SH-SY5Y (cell line): ENCODE results near the gene NMRK1.

Experiments used
- GATA2 ChIP-seq: IDR thresholded peaks from 2 replicates; pipeline ENCODE4 v1.6.1; 2011; ENCODE audit warnings: mild to moderate bottlenecking, low read depth, low read length
- GATA3 ChIP-seq: IDR thresholded peaks from 2 replicates; pipeline ENCODE4 v1.6.1; 2011; ENCODE audit warnings: low read depth, mild to moderate bottlenecking, low read length, moderate library complexity

Gene NMRK1

GRCh38 chr9:75086541-75087288 lies 1.2 kb downstream of the NMRK1 start:
- TF ChIP-seq GATA2 (no peak), GATA3 (no peak)

DNA sequence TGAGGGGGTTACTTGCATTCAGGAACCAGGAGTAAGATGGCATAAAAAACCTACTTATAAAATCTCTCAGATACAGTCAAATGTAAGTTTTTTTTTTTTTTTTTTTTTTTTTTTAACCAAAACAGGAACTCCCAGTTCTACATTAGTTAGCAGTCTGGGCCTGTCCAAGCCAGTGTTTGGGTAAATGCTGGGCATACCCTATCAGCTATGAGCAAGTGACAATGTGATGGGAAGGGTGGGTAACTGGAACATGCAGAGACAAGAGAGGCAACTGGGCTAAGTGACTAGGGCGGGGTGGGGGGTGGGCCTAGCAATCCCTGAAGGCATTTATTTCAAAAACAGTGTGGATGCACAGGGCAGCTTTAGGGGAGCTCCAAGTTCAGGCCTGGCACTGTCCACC lies 2.3 kb downstream of the NMRK1 start:
- TF ChIP-seq GATA2 (no peak), GATA3 (no peak)

DNA sequence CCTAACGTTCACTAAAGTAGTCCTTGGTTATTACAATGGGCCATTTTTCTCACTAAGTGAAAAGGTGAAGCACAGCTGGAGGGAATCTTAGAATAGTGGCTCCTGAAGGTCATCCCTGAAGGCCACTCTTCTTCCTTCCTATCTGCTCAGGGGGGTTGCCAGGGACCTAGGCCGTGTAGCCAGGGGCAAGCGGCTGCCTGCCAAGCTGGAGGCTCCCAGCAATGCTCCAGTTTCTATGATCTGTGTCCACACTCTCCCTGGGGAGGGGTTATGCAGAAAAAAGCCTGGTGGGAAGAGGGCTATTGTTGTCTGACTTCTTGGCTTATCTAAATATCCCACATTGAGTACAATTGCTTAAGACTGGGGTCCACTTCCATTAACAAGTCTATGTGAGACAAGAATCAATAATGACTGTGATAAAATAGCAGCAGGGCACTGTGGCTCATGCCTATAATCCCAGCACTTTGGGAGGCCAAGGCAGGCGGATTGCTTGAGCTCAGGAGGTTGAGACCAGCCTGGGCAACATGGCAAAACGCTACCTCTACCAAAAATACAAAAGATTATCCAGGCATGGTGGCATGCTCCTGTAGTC lies 3.8 kb downstream of the NMRK1 start:
- TF ChIP-seq GATA2 (no peak), GATA3 (no peak)

DNA sequence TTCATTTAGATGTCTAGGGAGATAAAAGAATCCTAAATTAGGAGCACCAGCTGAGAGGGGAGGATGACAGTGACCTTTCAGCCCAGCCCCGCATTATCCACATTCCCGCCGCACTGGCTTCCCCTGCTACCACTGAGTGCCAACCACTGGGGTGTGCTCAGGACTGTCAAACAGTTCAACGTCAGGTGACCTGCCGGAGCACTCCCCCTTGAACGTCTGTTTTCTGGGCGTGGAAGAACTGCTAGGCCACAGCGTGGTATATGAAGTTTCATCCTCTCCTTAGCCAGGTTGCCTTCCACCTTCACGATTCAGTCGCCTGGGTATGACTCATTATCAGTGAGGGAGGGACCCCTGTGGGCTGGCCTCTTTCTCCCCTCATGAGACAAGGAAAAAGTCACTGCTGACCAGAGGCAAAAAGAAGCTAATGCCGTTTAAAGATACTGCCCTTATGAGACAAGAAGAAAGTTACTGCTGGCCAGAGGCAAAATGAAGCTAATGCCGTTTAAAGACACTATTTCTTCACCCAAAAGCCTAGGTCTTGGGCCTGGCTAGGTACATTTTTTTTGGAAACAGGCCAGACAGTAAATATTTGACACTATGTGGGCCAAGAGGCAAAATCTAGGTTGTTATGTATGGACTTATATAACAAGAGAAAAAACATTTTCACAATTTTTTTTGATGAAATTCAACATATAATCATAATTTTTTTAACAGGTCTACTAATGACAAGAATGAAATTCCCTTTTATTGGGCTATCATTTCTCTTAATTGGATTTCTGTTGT lies 4.6 kb downstream of the NMRK1 start:
- TF ChIP-seq GATA2 (no peak), GATA3 (no peak)

DNA sequence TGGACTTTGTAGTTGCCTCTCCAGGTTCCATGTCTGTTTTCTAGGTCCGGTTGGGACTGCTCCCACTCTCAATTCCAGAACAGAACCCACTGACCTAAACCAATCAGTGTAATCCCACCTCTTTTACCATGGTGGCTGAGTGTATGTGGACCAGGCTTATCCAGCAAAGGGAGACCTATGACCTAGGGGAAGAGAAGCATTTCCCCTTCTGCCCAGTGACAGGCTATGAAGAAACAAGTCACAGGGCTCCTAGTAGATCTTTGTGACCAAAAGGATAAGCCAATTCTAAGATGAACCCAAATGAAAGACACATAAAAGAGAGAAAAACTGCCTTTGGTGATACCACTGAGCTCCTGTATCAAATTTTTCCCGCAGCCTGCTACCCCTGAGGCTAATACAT lies 6.3 kb downstream of the NMRK1 start:
- no peak for TF ChIP-seq GATA2
- no peak for TF ChIP-seq GATA3

DNA sequence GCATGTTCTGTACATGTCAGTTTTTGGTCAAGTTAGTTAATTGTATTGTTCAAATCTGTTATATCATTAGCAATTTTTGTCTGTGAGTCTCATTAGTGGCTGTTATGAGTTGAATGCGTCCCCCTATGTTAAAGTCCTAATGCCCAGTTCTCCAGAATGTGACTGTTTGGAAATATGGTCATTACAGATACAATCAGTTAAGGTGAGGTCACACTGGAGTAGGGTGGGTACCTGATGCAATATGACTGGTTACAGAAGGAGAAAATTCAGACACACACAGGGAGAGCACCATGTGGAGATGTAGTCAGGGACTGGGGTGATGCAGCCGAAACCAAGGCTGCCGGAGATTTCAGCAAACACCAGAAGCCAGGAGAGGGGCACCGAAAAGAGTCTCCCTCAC lies 15.1 kb downstream of the NMRK1 start:
- TF ChIP-seq GATA2 (no peak), GATA3 (no peak)

- TF ChIP-seq GATA2 (no peak), GATA3 (no peak)
Observed at GRCh38 chr9:75071530-75072122, 16.3 kb downstream of the NMRK1 start.

DNA sequence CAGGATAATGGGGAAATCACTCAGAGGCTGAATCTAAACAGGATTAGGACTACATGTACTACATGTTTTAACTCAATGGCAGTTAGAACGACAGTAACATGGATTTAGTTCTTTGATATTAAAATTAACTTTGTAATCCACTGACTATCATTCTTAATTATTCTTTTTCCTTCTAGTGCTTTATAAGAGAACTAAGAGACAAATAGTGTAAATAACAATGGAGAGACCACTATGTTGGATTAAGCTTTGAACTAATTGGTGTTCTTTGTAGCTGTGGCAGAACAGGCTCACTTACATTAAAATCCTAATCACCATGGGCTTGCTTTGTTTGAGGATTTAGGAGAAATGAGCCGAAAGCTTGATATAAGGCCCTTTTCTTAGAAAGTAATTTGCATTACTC lies 18.8 kb downstream of the NMRK1 start:
- TF ChIP-seq GATA3 = no peak
- TF ChIP-seq GATA2 = no peak

DNA sequence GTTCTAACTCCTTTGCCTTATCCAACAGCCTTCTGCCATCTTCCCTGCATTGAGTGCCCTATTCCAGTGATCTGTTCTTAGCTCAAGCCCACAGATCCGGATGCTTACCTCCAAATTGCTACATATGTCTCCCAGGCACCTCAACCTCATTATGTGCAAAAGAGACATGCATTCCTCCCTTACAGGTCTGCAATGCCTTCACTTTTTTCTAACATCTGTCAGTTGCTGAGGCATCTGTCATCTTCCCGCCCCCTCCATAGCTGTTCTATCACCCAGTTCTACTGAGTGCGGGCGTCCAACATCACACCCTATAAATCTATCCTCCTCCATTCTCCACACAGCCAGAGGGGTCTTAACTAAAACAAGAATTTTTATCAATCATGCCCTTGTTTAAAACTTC lies 20.1 kb downstream of the NMRK1 start:
- TF ChIP-seq GATA3 (no peak), GATA2 (no peak)

DNA sequence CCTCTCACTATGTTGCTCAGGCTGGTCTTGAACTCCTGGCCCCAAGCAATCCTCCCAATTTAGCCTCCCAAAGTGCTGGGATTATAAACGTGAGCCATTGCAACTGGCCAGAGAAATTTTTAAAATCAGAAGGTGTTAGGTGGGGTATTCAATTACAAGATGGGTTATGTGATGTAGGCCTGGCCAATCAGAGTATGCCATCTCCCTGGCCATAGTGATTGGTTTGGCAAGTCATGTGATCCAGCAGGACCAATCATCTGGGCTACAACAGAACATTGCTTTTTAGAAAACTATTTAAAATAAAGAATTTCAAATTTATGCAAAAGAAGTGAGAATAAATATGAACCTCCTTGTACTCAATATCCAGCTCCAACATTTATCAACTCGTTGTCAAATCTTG lies 22.4 kb downstream of the NMRK1 start:
- TF ChIP-seq GATA2 (no peak), GATA3 (no peak)

DNA sequence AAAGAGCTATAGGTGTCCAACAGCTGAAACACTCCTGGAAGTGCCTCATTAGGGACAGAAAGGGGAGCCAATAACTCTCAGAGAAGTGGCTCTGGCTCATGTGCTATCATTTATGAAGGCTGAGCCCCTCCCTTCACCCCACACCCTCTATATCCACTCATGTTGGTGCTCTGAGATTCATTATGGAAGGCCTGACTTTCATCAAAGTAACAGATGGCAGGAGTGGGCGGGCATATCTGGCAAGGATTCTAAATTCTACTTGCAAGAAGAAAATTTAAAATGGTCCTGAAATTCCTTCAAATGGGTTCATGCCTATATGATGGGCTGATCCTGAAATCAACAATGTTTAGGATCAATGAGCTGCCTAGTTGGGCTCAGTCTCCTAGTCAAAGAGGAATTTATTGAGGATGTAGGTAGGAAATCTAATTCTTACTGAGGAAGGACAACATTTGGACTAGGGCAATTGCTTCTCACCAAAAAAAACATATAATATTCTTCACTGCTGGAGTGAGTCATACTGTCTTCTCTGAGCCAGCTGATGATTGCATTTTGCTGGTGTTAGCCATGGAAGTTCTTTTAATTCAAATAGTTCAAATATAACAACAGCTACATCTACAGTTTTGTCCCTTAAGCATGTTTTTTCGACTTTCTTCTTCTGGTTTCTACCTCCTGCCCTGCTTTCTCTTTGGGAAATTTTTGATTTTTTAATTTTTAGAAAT lies 23.5 kb downstream of the NMRK1 start:
- no peak for TF ChIP-seq GATA2
- TF ChIP-seq GATA3 = no peak

DNA sequence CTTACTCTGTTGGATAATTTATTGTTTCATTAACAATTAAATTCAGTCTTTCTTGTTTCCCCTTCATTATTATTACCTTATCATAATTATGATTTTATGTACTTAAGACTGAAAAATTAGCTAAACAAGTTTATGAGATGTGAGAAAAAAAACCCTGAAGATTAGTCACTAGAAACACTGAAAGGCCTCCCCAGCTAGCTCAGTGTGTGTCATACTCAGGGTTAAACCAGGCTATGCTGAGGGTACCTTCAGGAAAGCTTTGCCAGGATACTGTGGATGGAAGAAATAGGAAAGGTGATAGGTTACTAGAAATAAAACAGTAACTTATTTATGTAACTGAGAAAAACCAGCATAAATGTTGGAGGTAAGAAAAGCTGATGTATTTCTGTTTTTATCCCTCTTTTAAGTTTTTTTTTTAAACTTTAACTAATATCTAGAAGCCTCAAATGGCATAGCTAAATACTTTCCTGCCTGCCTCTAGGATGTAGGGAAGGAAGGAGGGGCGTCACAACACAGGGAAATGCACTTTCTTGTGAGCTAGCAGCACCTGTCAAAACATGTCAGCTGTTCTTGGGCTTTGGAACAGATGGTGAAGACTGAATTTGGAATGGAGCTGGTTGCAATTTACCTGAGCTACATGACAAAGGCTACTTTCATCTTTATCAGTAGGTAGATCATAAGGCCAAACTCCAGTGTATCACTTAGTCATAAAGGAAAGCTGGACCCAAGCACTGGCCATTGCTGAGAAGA lies 24.2 kb downstream of the NMRK1 start:
- TF ChIP-seq GATA2 (no peak), GATA3 (no peak)

- TF ChIP-seq GATA3 = no peak
- no peak for TF ChIP-seq GATA2
Observed at GRCh38 chr9:75061169-75061568, 26.8 kb downstream of the NMRK1 start.
